HepG2 (cell line): Measurements from ENCODE around the gene ANKRD10.

ENCODE experiments used
- CTCF ChIP-seq: sonication (generic); formaldehyde crosslinking; IDR thresholded peaks from 2 replicates; pipeline ENCODE4 v1.5.0; 2020; ENCODE audit warnings: mild to moderate bottlenecking, missing genetic modification reagents, moderate library complexity
- FOXA1 ChIP-seq, 2 experiments: fragments of 450-650 bp in 1 of 2; sonication (generic) in 1 of 2; formaldehyde crosslinking in 1 of 2; IDR thresholded peaks; 2 replicates each; pipeline versions ENCODE4 v1.4.0 to v1.6.1; 2016 to 2020; ENCODE audit warnings: missing genetic modification reagents in 1 of 2
- MAFG ChIP-seq: sonication (generic); formaldehyde crosslinking; IDR thresholded peaks from 2 replicates; pipeline ENCODE4 v1.5.1; 2020; ENCODE audit warnings: mild to moderate bottlenecking, missing genetic modification reagents
- TCF7L2 ChIP-seq: IDR thresholded peaks from 2 replicates; pipeline ENCODE4 v1.6.1; 2011; ENCODE audit warnings: mild to moderate bottlenecking, low read depth, low read length, moderate library complexity
- ZBTB25 ChIP-seq: IDR thresholded peaks from 2 replicates; pipeline ENCODE4 v1.6.1; 2018; ENCODE audit warnings: missing genetic modification reagents
- ZBTB26 ChIP-seq: IDR thresholded peaks from 2 replicates; pipeline ENCODE4 v1.6.1; 2016; ENCODE audit warnings: missing compliant biosample characterization, missing genetic modification reagents, borderline replicate concordance
- ZNF335 ChIP-seq: sonication (generic); formaldehyde crosslinking; IDR thresholded peaks from 2 replicates; pipeline ENCODE4 v1.4.0; 2020; ENCODE audit warnings: missing genetic modification reagents

- TF ChIP-seq FOXA1 (IDR thresholded peaks at IDR 0.05) (no peak), FOXA1 (CRISPR knock-in tag; IDR thresholded peaks at IDR 0.05) (no peak), ZNF335 (CRISPR knock-in tag) (no peak), MAFG (CRISPR knock-in tag) (no peak), ZBTB26 (CRISPR knock-in tag) (no peak), TCF7L2 (no peak), ZBTB25 (CRISPR knock-in tag) (no peak), CTCF (no peak)
Measured at GRCh38 chr13:110937511-110938285, 22.8 kb upstream of the ANKRD10 start.
